Stomach (tissue), 9 donors: ENCODE measurements around the gene PEX13. TPM values are rescaled to one million over a fixed set of nuclear protein-coding genes. Genes with fewer than 3 reads are reported as not detected.
A peak's percentile ranks its signal among the peaks of the same experiment; 100 is the strongest.

Experiments used
- DNase-seq, 2 donors: peaks; one replicate each; pipeline versions ENCODE4 v3.0.0 to v3.0.0-alpha.2; 2013 to 2019
- H3K27ac ChIP-seq, 5 donors: fragments of 200-600 bp in 4 of 5; sonication (generic) in 4 of 5; one replicate each; pipeline ENCODE4 v1.5.1; 2013 to 2019; ENCODE audit warnings: mild to moderate bottlenecking in 1 of 5, moderate library complexity in 1 of 5
- H3K27me3 ChIP-seq, 3 donors: fragments of 200-600 bp; sonication (generic); one replicate each; pipeline ENCODE4 v1.5.1; 2017 to 2019; ENCODE audit warnings: mixed run types in 1 of 3
- H3K36me3 ChIP-seq, 4 donors: fragments of 200-600 bp; sonication (generic); 1 replicate in 3 of 4; 2 replicates in 1 of 4; pipeline ENCODE4 v1.5.1; 2016 to 2019
- H3K4me1 ChIP-seq, 4 donors: fragments of 200-600 bp; sonication (generic); one replicate each; pipeline ENCODE4 v1.5.1; 2016 to 2019
- H3K4me3 ChIP-seq, 4 donors: fragments of 200-600 bp; sonication (generic) in 3 of 4; one replicate each; pipeline ENCODE4 v1.5.1; 2016 to 2019; ENCODE audit warnings: mild to moderate bottlenecking in 1 of 4
- H3K9me3 ChIP-seq, 4 donors: fragments of 200-600 bp; sonication (generic); one replicate each; pipeline ENCODE4 v1.5.1; 2016 to 2019
- EP300 ChIP-seq: sonication (generic); formaldehyde crosslinking; IDR thresholded peaks from one replicate; pipeline ENCODE4 v1.6.1; 2017; ENCODE audit warnings: antibody characterized with exemption
- POLR2A ChIP-seq, 4 donors: fragments of 450-650 bp; IDR thresholded peaks; one replicate each; pipeline ENCODE4 v1.6.1; 2016; ENCODE audit warnings: antibody characterized with exemption in 4 of 4, control low read depth in 2 of 4, mild to moderate bottlenecking in 1 of 4, moderate library complexity in 1 of 4
- POLR2AphosphoS5 ChIP-seq, 3 donors: sonication (generic); formaldehyde crosslinking; IDR thresholded peaks; one replicate each; pipeline ENCODE4 v1.6.1; 2016; ENCODE audit warnings: antibody characterized with exemption in 3 of 3
- WGBS, 5 donors: extraction: QIAGEN DNeasy Blood & Tissue Kit in 3 of 5; methylation state at CpG; one replicate each; pipeline versions ENCODE4 v1.1.5 to v1.1.7; 2013 to 2018; 5-methylcytosine and 5-hydroxymethylcytosine counted together
- intact Hi-C: fragments of 100-400 bp; cut with DNase I; formaldehyde crosslinking; loops from one replicate; pipeline ENCODE4 v1.15.1; 2023; ENCODE audit warnings: low total_unique reads
- polyA plus RNA-seq, 3 donors: library from polyadenylated mRNA; stranded (reverse); fragments of 200-250 nt; gene quantifications; one replicate each; pipeline ENCODE4 v1.2.3, GENCODE V29; 2013
- total RNA-seq, 5 donors: library from RNA; depleted of rRNA; stranded (reverse); fragments of >200 nt; gene quantifications; one replicate each; pipeline versions ENCODE4 v1.1.0 to v1.2.3, GENCODE V29; 2014 to 2016
- TF ChIP-seq, protein P1 (sequence below), 7 experiments: fragments of 450-650 bp in 4 of 7; fragments of 200-600 bp in 3 of 7; sonication (generic) in 3 of 7; IDR thresholded peaks; one replicate each; pipeline ENCODE4 v1.5.1; 2016 to 2019; ENCODE audit warnings: antibody characterized with exemption in 7 of 7, control low read depth in 2 of 7, mild to moderate bottlenecking in 1 of 7
- donor health status: healthy with polysubstance abuse.
- donor health status: Bipolar disorder and iron deficiency.
- donor health status: healthy.

Gene PEX13
- total and polyA plus RNA-seq, 8 donors = 7.9 to 56.0 (median 14.0) TPM

DNA sequence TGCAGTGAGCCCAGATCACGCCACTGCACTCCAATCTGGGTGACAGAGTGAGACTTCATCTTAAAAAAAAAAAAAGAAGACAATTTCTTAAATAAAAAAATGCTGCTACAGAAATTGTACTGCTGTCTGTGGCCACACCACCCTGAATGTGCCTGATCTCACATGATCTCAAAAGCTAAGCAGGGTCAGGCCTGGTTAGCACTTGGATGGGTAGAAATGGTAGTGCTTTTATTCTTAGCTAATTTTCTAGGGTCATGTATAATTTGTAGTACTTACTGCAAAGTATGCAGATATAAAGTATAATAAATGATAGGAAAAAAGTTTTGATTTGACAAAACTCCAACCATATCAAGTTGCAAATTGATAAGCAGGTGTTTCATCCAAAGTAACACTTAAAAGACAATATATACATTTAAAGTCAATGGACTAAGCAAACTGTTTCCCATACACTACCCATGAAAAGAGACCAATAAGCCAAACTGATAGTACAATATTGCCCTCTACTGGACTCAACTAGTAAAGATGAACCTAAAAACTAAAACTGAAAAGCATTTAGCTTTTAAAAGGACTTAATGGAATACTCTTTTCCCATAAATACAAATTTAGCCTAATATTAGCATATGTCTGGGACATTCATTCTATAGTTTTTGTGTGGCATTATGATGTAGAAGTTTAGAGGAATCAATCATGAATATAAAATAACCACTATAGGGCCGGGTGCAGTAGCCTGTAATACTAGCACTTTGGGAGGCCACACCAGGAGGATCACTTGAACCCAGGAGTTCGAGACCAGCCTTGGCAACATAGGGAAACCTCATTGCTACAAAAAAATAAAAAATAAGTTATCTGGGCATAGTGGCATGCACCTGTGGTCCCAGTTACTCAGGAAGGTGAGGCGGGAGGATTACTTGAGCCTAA is 18.6 kb upstream of the PEX13 start:
- WGBS, 5 donors = 81 to 90% (median 84%) methylated on average over 4 of the region's 4 CpGs
- Histone ChIP-seq H3K36me3 (no peaks in the 10 kb centered on the region), H3K27me3 (no peaks in the 10 kb centered on the region), H3K4me1 (no peaks in the 10 kb centered on the region), H3K9me3 (no peaks in the 10 kb centered on the region), H3K27ac (no peak overlapping the region), H3K4me3 (no peak overlapping the region)
- DNase-seq = peak in 1 of 2 donors; percentile 78
- TF ChIP-seq EP300 = no peak
- TF ChIP-seq, protein P1, sequence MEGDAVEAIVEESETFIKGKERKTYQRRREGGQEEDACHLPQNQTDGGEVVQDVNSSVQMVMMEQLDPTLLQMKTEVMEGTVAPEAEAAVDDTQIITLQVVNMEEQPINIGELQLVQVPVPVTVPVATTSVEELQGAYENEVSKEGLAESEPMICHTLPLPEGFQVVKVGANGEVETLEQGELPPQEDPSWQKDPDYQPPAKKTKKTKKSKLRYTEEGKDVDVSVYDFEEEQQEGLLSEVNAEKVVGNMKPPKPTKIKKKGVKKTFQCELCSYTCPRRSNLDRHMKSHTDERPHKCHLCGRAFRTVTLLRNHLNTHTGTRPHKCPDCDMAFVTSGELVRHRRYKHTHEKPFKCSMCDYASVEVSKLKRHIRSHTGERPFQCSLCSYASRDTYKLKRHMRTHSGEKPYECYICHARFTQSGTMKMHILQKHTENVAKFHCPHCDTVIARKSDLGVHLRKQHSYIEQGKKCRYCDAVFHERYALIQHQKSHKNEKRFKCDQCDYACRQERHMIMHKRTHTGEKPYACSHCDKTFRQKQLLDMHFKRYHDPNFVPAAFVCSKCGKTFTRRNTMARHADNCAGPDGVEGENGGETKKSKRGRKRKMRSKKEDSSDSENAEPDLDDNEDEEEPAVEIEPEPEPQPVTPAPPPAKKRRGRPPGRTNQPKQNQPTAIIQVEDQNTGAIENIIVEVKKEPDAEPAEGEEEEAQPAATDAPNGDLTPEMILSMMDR (IDR thresholded peaks at IDR 0.05) = peak in 5 of 7 experiments; percentile 19 to 74 (median 54)
- no peak for TF ChIP-seq POLR2A (IDR thresholded peaks at IDR 0.05)
- intact Hi-C loops = loop anchor here (5.0 to 10.0 kb wide), 2 partner anchors 204 to 292 kb away; no protein-coding TSS in a partner anchor

GRCh38 chr2:61005736-61006135 is 11.8 kb upstream of the PEX13 start:
- 86 to 96% (median 91%) methylated on average over 3 of the region's 3 CpGs for WGBS, 5 donors
- Histone ChIP-seq H3K36me3 (peaks cover 0 to 9% (median 0%) of the 10 kb centered on the region in 4 donors), H3K27ac (no peak overlapping the region), H3K27me3 (no peaks in the 10 kb centered on the region), H3K9me3 (no peaks in the 10 kb centered on the region), H3K4me1 (no peaks in the 10 kb centered on the region), H3K4me3 (no peak overlapping the region)
- DNase-seq = no peak
- intact Hi-C loops = no loop called here
- TF ChIP-seq EP300 = no peak
- TF ChIP-seq, protein P1 (IDR thresholded peaks at IDR 0.05) = no peak
- TF ChIP-seq POLR2A (IDR thresholded peaks at IDR 0.05) = no peak
- TF ChIP-seq POLR2AphosphoS5 (IDR thresholded peaks at IDR 0.05) = no peak

- TF ChIP-seq EP300 (no peak), POLR2A (IDR thresholded peaks at IDR 0.05) (no peak), POLR2AphosphoS5 (IDR thresholded peaks at IDR 0.05) (no peak)
- TF ChIP-seq, protein P1 (IDR thresholded peaks at IDR 0.05) = no peak
- no peak for DNase-seq
- intact Hi-C loops = no loop called here
- Histone ChIP-seq H3K9me3 (no peaks in the 10 kb centered on the region), H3K4me1 (peaks cover 0 to under 1% (median 0%) of the 10 kb centered on the region in 4 donors), H3K4me3 (no peak overlapping the region), H3K27ac (no peak overlapping the region), H3K27me3 (no peaks in the 10 kb centered on the region), H3K36me3 (peaks cover 0 to 9% (median 0%) of the 10 kb centered on the region in 4 donors)
These were observed 10.9 kb upstream of the PEX13 start for GRCh38 chr2:61006486-61007105.

GRCh38 chr2:61009355-61009754 is 8.2 kb upstream of the PEX13 start:
- Histone ChIP-seq H3K36me3 (peaks cover 0 to 9% (median 0%) of the 10 kb centered on the region in 4 donors), H3K9me3 (no peaks in the 10 kb centered on the region), H3K27ac (no peak overlapping the region), H3K27me3 (no peaks in the 10 kb centered on the region), H3K4me1 (peaks cover 0 to 5% (median 2%) of the 10 kb centered on the region in 4 donors), H3K4me3 (no peak overlapping the region)
- DNase-seq = no peak
- intact Hi-C loops = no loop called here
- TF ChIP-seq POLR2A (IDR thresholded peaks at IDR 0.05) (no peak), EP300 (no peak), POLR2AphosphoS5 (IDR thresholded peaks at IDR 0.05) (no peak)
- TF ChIP-seq, protein P1 (IDR thresholded peaks at IDR 0.05) = no peak
